ENCODE measurements around the gene PFKFB3.

PFKFB3 gene

GRCh38 chr10:6272126-6272525, 69.4 kb downstream of the PFKFB3 start:
- TF ChIP-seq, protein P1, sequence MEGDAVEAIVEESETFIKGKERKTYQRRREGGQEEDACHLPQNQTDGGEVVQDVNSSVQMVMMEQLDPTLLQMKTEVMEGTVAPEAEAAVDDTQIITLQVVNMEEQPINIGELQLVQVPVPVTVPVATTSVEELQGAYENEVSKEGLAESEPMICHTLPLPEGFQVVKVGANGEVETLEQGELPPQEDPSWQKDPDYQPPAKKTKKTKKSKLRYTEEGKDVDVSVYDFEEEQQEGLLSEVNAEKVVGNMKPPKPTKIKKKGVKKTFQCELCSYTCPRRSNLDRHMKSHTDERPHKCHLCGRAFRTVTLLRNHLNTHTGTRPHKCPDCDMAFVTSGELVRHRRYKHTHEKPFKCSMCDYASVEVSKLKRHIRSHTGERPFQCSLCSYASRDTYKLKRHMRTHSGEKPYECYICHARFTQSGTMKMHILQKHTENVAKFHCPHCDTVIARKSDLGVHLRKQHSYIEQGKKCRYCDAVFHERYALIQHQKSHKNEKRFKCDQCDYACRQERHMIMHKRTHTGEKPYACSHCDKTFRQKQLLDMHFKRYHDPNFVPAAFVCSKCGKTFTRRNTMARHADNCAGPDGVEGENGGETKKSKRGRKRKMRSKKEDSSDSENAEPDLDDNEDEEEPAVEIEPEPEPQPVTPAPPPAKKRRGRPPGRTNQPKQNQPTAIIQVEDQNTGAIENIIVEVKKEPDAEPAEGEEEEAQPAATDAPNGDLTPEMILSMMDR (conservative IDR thresholded peaks at IDR 0.05; ENCODE audit: low read length): no peak
- DNase-seq (ENCODE audit: low read depth): no peak
- H3K4me3 ChIP-seq (ENCODE audit: low read length): no peak overlapping the region

DNA sequence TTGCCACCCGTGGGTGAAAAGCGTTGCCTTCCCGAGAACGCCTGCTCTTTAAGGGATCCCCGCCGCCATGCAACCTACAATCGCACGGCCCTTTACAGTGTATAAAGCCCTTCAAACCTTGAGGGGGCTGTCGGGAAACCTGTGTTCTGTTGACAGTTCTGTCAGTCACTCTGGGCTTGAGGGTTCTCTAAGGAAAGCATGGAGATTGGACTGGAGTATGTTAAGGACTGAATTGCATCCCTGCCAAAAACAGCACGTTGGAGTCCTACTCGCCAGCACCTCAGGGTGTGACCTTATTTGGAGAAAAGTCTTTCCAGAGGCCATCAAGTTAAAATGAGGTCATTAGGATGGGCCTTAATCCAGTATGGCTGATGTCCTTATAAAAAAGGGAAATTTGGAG, 70.6 kb downstream of the PFKFB3 start:
- H3K4me3 ChIP-seq (ENCODE audit: low read length): no peak overlapping the region
- DNase-seq (ENCODE audit: low read depth): no peak
- TF ChIP-seq, protein P1 (conservative IDR thresholded peaks at IDR 0.05; ENCODE audit: low read length): no peak

GRCh38 chr10:6274040-6274439, 71.3 kb downstream of the PFKFB3 start:
- no peak overlapping the region for H3K4me3 ChIP-seq (ENCODE audit: low read length)
- TF ChIP-seq, protein P1 (conservative IDR thresholded peaks at IDR 0.05; ENCODE audit: low read length): no peak
- peak; percentile 38 for DNase-seq (ENCODE audit: low read depth)

DNA sequence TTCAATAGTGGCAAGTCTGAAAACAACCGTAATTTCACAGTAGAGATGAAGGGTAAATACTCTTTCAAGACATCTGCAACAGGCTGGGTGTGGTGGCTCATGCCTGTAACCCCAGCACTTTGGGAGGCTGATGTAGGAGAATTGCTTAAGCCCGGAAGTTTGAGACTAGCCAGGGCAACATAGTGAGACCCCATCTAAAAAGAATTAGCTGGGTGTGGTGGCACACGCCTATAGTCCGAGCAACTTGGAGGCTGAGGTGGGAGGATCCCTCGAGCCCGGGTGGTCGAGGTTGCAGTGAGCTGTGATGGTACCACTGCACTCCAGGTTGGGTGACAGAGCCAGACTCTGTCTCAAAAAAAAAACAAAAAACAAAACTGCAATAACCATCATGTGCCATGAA, 71.8 kb downstream of the PFKFB3 start:
- TF ChIP-seq, protein P1 (conservative IDR thresholded peaks at IDR 0.05; ENCODE audit: low read length): no peak
- H3K4me3 ChIP-seq (ENCODE audit: low read length): no peak overlapping the region
- no peak for DNase-seq (ENCODE audit: low read depth)

DNA sequence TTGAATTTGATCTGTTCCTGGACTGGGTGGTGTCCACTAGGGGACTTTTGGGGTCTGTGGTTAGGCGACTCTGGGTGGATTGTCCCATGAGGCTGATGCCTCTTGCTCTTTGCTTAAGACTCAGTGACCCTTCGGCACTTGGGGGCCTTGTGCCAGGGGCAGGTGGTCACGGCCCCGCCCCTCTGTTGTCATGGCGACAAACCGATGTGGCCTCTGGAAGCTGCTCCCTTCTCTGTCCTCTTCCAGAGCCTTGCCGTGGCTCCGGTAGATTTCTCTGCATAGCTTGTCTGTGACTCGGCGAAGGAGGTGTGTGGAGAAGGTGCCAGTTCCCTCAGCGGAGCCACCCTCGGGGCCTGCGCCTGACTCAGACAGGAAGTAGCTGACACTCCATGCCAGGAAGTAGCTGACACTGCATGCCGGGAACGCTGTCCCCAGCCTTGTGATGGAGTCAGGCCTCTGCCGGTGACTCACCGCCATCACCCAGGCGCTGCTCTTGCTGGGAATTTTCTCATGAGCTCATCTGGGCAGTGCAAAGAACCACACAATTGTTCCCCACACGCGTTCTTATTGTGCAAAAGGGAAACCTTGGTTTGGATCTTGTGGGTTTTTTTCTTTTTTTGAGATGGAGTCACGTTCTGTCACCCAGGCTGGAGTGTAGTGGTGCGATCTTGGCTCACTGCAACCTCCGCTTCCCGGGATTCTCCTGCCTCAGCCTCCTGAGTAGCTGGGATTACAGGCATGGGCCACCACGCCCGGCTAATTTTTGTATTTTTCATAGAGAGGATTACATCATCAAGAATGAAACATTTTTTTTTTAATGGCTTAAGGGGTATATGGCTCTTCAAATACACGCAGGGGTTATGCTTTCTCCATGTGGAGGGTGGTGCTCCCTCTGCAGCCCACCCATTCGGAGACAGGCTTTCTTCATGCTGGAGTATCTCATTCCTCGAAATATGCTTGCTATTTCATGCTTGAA, 72.6 kb downstream of the PFKFB3 start:
- peak overlapping the region; percentile 55 for H3K4me3 ChIP-seq (ENCODE audit: low read length)
- DNase-seq (ENCODE audit: low read depth): peak; percentile 99

DNA sequence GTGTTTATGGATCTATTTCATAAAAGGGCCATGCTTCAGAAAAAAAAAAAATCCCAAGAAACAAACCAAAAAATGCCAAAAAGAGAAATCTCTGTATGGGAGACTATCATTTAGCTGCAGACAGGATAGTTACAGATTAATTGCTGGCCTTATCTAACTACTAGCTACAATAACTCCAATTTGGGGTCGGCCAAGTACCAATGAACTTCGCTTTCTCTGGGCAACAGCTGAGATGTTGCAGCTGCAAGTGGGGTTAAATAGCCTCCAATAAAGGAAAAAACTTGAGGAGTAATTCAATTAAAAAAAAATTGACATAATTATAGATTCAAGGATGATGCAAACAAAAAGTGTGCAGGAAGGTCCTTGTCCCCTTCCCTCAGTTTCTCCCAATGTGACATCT, 73.6 kb downstream of the PFKFB3 start:
- H3K4me3 ChIP-seq (ENCODE audit: low read length): no peak overlapping the region
- TF ChIP-seq, protein P1 (conservative IDR thresholded peaks at IDR 0.05; ENCODE audit: low read length): no peak
- no peak for DNase-seq (ENCODE audit: low read depth)

More for the DNA sequence above, 72.6 kb downstream of the PFKFB3 start:
- TF ChIP-seq, protein P1 (conservative IDR thresholded peaks at IDR 0.05; ENCODE audit: low read length): peak; percentile 30
